ENCODE data around the gene MKKS. TPM values are rescaled to one million over a fixed set of nuclear protein-coding genes. Genes with fewer than 3 reads are reported as not detected.

The MKKS gene
- total and polyA plus RNA-seq, 7 experiments from 2014 or later = 4.5 to 38.6 (median 15.5) TPM

DNA sequence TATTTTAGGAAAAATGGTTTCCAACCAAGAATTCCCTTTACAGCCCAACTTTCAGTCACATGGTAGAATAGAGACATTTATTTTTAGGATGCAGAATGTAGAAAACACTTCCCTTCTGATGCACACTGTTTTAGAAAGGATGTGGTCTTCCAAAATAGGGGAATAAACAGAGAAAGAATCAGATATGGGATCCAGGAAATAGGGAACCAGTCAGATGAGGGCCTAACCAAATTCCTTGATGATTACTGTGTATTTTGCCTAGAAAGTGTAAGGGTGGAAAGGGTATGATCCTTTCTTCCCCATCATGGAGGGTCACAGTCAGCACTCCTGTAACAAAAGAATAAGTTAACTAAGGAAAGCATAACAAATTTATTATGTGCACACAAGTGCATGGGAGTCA, 28.5 kb upstream of the MKKS start:
- Mint-ChIP-seq H3K9me3 (peaks cover 0 to 22% (median 3%) of the 10 kb centered on the region in 11 donors), H3K27me3 (no peaks in the 10 kb centered on the region), H3K36me3 (peaks cover 21 to 59% (median 48%) of the 10 kb centered on the region in 5 donors), H3K4me1 (peaks cover 0 to 18% (median 5%) of the 10 kb centered on the region in 7 donors), H3K4me3 (no peak overlapping the region), H3K27ac (no peak overlapping the region)
- intact Hi-C loops (cut with micrococcal nuclease) = loop anchor here in 1 of 2 donors (10.0 kb wide), 1 partner anchor 742 kb away; no protein-coding TSS in a partner anchor
- H3K4me3 ChIP-seq (ENCODE audit: low read length) = no peak overlapping the region
- no peak for DNase-seq
- no peaks in the 10 kb centered on the region for H3K9me3 ChIP-seq (ENCODE audit: control insufficient read depth in 2 of 3, low read length in 3 of 3)
- no peaks in the 10 kb centered on the region for H3K4me1 ChIP-seq (ENCODE audit: control insufficient read depth in 2 of 2, insufficient read depth in 2 of 2, low read length in 2 of 2)
- no peaks in the 10 kb centered on the region for H3K36me3 ChIP-seq (ENCODE audit: control insufficient read depth in 2 of 3, insufficient read depth in 3 of 3, low read length in 3 of 3)
- ChIA-PET CTCF (no interaction called here), POLR2A (no interaction called here)
- ATAC-seq = no peak
- H3K27me3 ChIP-seq (ENCODE audit: control insufficient read depth in 2 of 2, insufficient read depth in 2 of 2, low read length in 2 of 2) = no peaks in the 10 kb centered on the region
- no peak overlapping the region for H3K27ac ChIP-seq (ENCODE audit: low read depth, low read length)

DNA sequence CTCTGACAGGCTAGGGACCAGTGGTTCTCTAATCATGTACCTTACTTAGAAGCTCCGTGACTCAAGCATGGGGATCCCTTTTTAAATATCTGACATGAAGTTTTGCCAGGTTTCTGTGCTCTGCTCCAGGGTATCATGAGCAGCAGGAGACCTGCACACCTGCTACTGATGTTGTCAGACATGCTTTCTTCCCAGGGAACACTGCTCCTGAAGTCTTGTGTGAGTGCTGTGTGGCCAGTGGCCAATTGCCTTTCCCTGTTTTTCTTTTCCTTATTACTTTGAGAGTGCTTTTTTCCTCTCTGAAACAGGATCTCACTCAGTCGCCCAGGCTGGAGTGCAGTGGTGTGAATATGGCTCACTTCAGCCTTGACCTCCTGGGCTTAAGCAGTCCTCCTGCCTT, 27.5 kb upstream of the MKKS start:
- CTCF ChIA-PET = no interaction called here
- no peak for ATAC-seq
- H3K27ac ChIP-seq (ENCODE audit: low read depth, low read length) = no peak overlapping the region

DNA sequence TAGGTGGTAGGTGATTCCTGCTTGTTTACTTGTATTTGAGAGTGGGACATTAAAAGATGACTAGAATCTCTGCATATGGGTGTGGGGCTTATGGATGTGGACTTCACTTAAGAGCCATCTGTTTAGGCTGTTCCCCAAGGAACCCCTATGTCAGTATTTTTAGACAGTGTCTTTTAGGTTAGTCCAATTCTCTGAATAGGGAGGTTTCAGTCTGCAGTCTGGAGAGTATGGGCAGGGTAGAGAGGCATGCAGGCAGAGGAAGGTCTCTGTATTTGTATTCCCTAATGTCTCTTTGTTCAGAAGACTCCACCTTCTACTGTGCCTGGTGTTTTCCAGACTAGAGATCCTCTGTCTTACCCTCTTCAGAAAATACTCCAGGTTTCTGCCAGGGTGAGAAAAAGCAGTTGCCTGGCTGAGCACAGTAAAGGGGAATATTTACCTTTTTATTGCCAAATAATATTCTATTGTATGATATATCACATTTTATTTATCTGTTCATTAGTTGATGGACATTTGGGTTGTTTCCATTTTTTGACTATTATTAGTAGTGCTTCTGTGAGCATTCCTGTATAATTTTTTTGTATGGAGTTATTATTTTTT, 20.2 kb upstream of the MKKS start:
- Mint-ChIP-seq H3K27me3 (no peaks in the 10 kb centered on the region), H3K36me3 (peaks cover 9 to 29% (median 27%) of the 10 kb centered on the region in 5 donors), H3K27ac (peak overlapping the region in 6 of 9 donors; percentile 1 to 81 (median 58)), H3K4me1 (peaks cover 17 to 25% (median 20%) of the 10 kb centered on the region in 7 donors), H3K4me3 (peak overlapping the region in 5 of 10 donors; percentile 6 to 74 (median 61)), H3K9me3 (peaks cover 0 to 13% (median 8%) of the 10 kb centered on the region in 11 donors)
- Histone ChIP-seq H3K36me3 (ENCODE audit: control insufficient read depth in 2 of 3, insufficient read depth in 3 of 3, low read length in 3 of 3) (no peaks in the 10 kb centered on the region), H3K4me3 (ENCODE audit: low read length) (no peak overlapping the region), H3K4me1 (ENCODE audit: control insufficient read depth in 2 of 2, insufficient read depth in 2 of 2, low read length in 2 of 2) (peaks cover 0 to 6% of the 10 kb centered on the region in 2 donors), H3K9me3 (ENCODE audit: control insufficient read depth in 2 of 3, low read length in 3 of 3) (no peaks in the 10 kb centered on the region), H3K27me3 (ENCODE audit: control insufficient read depth in 2 of 2, insufficient read depth in 2 of 2, low read length in 2 of 2) (no peaks in the 10 kb centered on the region), H3K27ac (ENCODE audit: low read depth, low read length) (no peak overlapping the region)
- ATAC-seq (no peak), DNase-seq (no peak)
- CTCF ChIA-PET = no interaction called here
- intact Hi-C loops (cut with micrococcal nuclease) = no loop called here
- POLR2A ChIA-PET = interaction anchor here (1.3 kb wide), 1 partner anchor 20 kb away, joined by 4 read pairs; the partner anchor contains the start of gene MKKS

More for the DNA sequence above, 27.5 kb upstream of the MKKS start:
- DNase-seq = no peak
- no peaks in the 10 kb centered on the region for H3K9me3 ChIP-seq (ENCODE audit: control insufficient read depth in 2 of 3, low read length in 3 of 3)
- no peaks in the 10 kb centered on the region for H3K36me3 ChIP-seq (ENCODE audit: control insufficient read depth in 2 of 3, insufficient read depth in 3 of 3, low read length in 3 of 3)
- POLR2A ChIA-PET = no interaction called here
- peaks cover 0 to 16% (median 5%) of the 10 kb centered on the region in 7 donors for H3K4me1 Mint-ChIP-seq
- no peak overlapping the region for H3K27ac Mint-ChIP-seq
- H3K4me3 Mint-ChIP-seq = no peak overlapping the region
- no peak overlapping the region for H3K4me3 ChIP-seq (ENCODE audit: low read length)
- peaks cover 21 to 68% (median 55%) of the 10 kb centered on the region in 5 donors for H3K36me3 Mint-ChIP-seq
- H3K4me1 ChIP-seq (ENCODE audit: control insufficient read depth in 2 of 2, insufficient read depth in 2 of 2, low read length in 2 of 2) = no peaks in the 10 kb centered on the region
- H3K27me3 ChIP-seq (ENCODE audit: control insufficient read depth in 2 of 2, insufficient read depth in 2 of 2, low read length in 2 of 2) = no peaks in the 10 kb centered on the region
- no peaks in the 10 kb centered on the region for H3K27me3 Mint-ChIP-seq
- peaks cover 3 to 26% (median 8%) of the 10 kb centered on the region in 11 donors for H3K9me3 Mint-ChIP-seq
- intact Hi-C loops (cut with micrococcal nuclease) = loop anchor here in 1 of 2 donors (10.0 kb wide), 1 partner anchor 743 kb away; no protein-coding TSS in a partner anchor

DNA sequence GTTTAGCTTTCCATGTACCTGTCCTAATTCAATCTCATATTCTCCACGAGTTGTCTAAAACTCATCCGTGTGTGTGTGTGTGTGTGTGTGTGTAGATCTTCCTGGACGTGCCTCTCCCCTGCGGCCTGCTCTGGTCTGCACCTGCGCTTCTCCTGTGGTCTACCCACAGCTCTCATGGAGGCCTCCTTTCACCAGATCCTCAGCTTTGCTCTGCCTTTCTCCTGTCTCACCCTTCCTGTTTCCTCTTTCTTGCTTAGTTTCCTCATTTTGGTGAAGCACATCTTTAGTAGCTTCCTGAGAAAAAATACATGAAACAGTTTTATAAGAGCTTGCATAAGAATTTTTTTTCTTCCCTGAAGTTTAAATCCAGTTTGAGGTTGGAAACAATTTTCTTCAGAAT, 19.2 kb upstream of the MKKS start:
- peak overlapping the region in 9 of 10 donors; percentile 52 to 74 (median 61) for H3K4me3 Mint-ChIP-seq
- CTCF ChIA-PET = interaction anchor here (1.7 kb wide), 1 partner anchor 26 kb away, joined by 5 read pairs; no protein-coding TSS in a partner anchor

DNA sequence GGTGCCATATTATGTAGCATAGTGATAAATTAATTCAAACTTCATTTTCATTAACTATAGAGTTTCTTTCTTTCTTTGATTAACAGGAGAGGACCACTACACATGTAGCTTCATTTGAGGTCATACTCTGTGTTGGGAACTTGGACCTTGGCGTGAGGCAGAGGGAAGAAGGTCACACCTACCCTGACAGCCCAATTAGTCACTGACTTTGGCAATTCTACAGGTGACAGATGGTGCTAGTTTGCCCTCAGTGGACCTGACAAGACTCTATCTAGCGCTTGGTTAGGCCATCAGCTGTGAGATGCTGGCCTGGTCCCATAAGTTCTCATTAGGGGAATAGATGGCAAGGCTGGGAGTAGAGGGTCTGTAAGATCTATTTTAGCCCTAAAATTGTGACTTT, 15.2 kb upstream of the MKKS start:
- ATAC-seq = no peak
- CTCF ChIA-PET = no interaction called here
- Mint-ChIP-seq H3K4me1 (peaks cover 31 to 41% (median 36%) of the 10 kb centered on the region in 7 donors), H3K27me3 (no peaks in the 10 kb centered on the region), H3K36me3 (peaks cover 0 to 10% (median 7%) of the 10 kb centered on the region in 5 donors), H3K9me3 (no peaks in the 10 kb centered on the region), H3K27ac (no peak overlapping the region), H3K4me3 (no peak overlapping the region)
- POLR2A ChIA-PET = no interaction called here
- Histone ChIP-seq H3K36me3 (ENCODE audit: control insufficient read depth in 2 of 3, insufficient read depth in 3 of 3, low read length in 3 of 3) (no peaks in the 10 kb centered on the region), H3K4me1 (ENCODE audit: control insufficient read depth in 2 of 2, insufficient read depth in 2 of 2, low read length in 2 of 2) (peaks cover 0 to 6% of the 10 kb centered on the region in 2 donors), H3K27ac (ENCODE audit: low read depth, low read length) (no peak overlapping the region), H3K9me3 (ENCODE audit: control insufficient read depth in 2 of 3, low read length in 3 of 3) (no peaks in the 10 kb centered on the region), H3K27me3 (ENCODE audit: control insufficient read depth in 2 of 2, insufficient read depth in 2 of 2, low read length in 2 of 2) (no peaks in the 10 kb centered on the region), H3K4me3 (ENCODE audit: low read length) (no peak overlapping the region)
- intact Hi-C loops (cut with micrococcal nuclease) = no loop called here
- DNase-seq = no peak

More for the DNA sequence above, 19.2 kb upstream of the MKKS start:
- POLR2A ChIA-PET = interaction anchor here (0.8 to 1.3 kb wide), 2 partner anchors 10 to 19 kb away, joined by 3 to 4 read pairs; partner anchors contain the start of gene MKKS
- Mint-ChIP-seq H3K27me3 (no peaks in the 10 kb centered on the region), H3K27ac (peak overlapping the region; percentile 64 to 93 (median 79)), H3K36me3 (peaks cover 0 to 20% (median 19%) of the 10 kb centered on the region in 5 donors), H3K4me1 (peaks cover 17 to 23% (median 21%) of the 10 kb centered on the region in 7 donors), H3K9me3 (peaks cover 0 to 13% (median 7%) of the 10 kb centered on the region in 11 donors)
- ATAC-seq (peak; percentile 82), DNase-seq (peak in 3 of 9 donors; percentile 7 to 32 (median 11))
- H3K27me3 ChIP-seq (ENCODE audit: control insufficient read depth in 2 of 2, insufficient read depth in 2 of 2, low read length in 2 of 2) = no peaks in the 10 kb centered on the region
- no peaks in the 10 kb centered on the region for H3K36me3 ChIP-seq (ENCODE audit: control insufficient read depth in 2 of 3, insufficient read depth in 3 of 3, low read length in 3 of 3)
- H3K27ac ChIP-seq (ENCODE audit: low read depth, low read length) = no peak overlapping the region
- no peak overlapping the region for H3K4me3 ChIP-seq (ENCODE audit: low read length)
- no peaks in the 10 kb centered on the region for H3K9me3 ChIP-seq (ENCODE audit: control insufficient read depth in 2 of 3, low read length in 3 of 3)
- intact Hi-C loops (cut with micrococcal nuclease) = loop anchor here (1.0 to 2.0 kb wide), 2 partner anchors 14 to 18 kb away; partner anchors contain the start of gene SLX4IP (in 1 of the 2)
- H3K4me1 ChIP-seq (ENCODE audit: control insufficient read depth in 2 of 2, insufficient read depth in 2 of 2, low read length in 2 of 2) = peaks cover 0 to 6% of the 10 kb centered on the region in 2 donors

DNA sequence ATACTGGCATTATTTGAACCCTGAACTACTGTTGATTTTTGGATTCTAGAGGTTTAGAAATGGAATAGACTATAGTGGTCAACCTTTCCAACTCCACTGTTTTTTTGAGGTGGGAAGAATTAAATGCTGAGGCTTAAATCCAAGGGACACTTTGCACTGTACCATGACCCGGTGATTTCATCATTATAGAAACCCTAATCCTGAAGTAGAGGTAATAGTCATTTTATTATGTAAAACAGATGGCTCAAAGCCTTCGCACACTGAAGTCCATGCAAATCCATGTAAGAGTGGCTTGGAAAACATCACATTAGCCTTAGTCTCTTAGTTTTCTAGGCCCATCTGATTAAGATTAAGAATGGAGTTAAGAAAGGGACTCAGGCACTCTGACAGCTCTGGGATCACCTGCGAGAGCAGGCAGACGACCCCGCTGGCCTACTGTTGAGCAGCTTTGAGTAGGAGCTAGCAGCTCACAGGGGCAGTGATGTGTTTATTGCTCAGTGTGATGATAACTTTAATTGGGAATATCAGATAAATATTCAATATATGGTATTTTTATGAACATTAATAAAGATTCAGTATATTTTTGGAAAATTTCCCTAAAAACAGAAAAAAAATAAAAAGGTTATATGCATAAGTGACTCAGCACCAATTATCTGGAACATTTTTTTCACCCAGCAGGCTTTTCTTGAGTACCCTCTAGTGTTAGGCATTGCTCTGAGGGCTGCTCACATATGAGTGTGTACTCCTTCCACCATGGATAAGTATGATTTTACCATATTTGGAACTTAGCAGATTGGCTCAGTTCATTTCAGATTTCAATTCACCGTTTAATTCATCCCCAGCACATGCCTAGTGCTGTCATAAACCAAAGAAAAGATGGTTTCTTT, 14.5 kb upstream of the MKKS start:
- no peaks in the 10 kb centered on the region for H3K27me3 ChIP-seq (ENCODE audit: control insufficient read depth in 2 of 2, insufficient read depth in 2 of 2, low read length in 2 of 2)
- H3K36me3 Mint-ChIP-seq = peaks cover 0 to 14% (median 9%) of the 10 kb centered on the region in 5 donors
- no peak overlapping the region for H3K27ac ChIP-seq (ENCODE audit: low read depth, low read length)
- peak overlapping the region in 2 of 9 donors; percentile 5 to 25 for H3K27ac Mint-ChIP-seq
- no peaks in the 10 kb centered on the region for H3K27me3 Mint-ChIP-seq
- H3K9me3 Mint-ChIP-seq = no peaks in the 10 kb centered on the region
- intact Hi-C loops (cut with micrococcal nuclease) = no loop called here
- no peaks in the 10 kb centered on the region for H3K9me3 ChIP-seq (ENCODE audit: control insufficient read depth in 2 of 3, low read length in 3 of 3)
- peaks cover 0 to 6% of the 10 kb centered on the region in 2 donors for H3K4me1 ChIP-seq (ENCODE audit: control insufficient read depth in 2 of 2, insufficient read depth in 2 of 2, low read length in 2 of 2)
- H3K4me1 Mint-ChIP-seq = peaks cover 23 to 35% (median 32%) of the 10 kb centered on the region in 7 donors
- ATAC-seq = no peak
- no peak overlapping the region for H3K4me3 ChIP-seq (ENCODE audit: low read length)
- no peaks in the 10 kb centered on the region for H3K36me3 ChIP-seq (ENCODE audit: control insufficient read depth in 2 of 3, insufficient read depth in 3 of 3, low read length in 3 of 3)
- ChIA-PET POLR2A (no interaction called here), CTCF (no interaction called here)
- no peak for DNase-seq
- no peak overlapping the region for H3K4me3 Mint-ChIP-seq

Data from naive thymus-derived CD4-positive, alpha-beta T cell (primary cell).